Activated CD4-positive, alpha-beta T cell treated with anti-CD3 and anti-CD28 coated beads, Interleukin-2, Interleukin-4, amounts not matched to agents 100 ng/mL and 50 ng/mL, durations not matched to agents 16 hours and 8 hours (primary cell): ENCODE data around the gene DCTPP1.
"Not testable (repeated sequence)": the region's sequence is repeated elsewhere in the genome, so short reads cannot be mapped to it uniquely, and the experiment has no call there.

Source experiments
- DNase-seq: peaks from one replicate; pipeline ENCODE4 v3.0.0-alpha.2; 2020; ENCODE audit warnings: low spot score

Gene DCTPP1

DNA sequence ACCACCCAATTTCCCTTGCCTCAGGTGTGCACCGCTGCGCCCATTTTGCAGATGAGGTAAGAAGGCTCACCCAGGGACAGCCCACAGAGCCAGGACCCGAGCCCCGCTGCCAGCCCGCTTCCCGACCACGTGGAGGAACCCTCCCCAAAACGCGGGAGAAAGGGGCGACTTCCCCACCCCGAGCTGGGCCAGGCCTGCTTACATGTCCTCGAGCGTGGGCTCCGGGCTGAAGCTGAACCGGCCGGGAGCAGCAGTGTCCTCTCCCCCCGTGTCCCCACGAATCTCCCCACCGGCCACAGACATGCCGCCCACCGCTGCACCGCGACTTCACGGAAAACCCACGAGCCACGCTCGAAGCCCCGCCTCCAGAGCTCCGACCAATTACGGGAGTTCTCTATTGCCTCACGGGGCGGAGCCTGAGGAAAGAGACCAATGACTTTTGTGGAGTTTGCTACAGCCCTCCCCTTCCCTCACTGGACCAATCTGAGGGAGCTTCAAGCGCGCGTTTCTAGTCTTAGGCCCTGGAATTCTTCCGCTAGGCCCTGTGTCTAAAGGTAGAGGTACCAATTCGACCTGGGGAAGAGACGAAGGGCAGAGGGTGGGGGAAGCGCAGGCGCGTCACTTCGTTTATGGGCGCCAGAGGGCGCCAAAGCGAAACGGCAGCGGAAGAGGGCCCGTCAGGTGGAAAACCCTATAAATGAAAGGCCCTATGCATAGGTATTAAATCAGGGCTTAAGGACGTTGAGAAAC is at the start of gene DCTPP1:
Gene DCTPP1 (minus strand): TSS at position 353 of the 750 bp plus-strand sequence. CDS start 50 bp downstream, at position 303.
- peak; percentile 99 for DNase-seq

DNA sequence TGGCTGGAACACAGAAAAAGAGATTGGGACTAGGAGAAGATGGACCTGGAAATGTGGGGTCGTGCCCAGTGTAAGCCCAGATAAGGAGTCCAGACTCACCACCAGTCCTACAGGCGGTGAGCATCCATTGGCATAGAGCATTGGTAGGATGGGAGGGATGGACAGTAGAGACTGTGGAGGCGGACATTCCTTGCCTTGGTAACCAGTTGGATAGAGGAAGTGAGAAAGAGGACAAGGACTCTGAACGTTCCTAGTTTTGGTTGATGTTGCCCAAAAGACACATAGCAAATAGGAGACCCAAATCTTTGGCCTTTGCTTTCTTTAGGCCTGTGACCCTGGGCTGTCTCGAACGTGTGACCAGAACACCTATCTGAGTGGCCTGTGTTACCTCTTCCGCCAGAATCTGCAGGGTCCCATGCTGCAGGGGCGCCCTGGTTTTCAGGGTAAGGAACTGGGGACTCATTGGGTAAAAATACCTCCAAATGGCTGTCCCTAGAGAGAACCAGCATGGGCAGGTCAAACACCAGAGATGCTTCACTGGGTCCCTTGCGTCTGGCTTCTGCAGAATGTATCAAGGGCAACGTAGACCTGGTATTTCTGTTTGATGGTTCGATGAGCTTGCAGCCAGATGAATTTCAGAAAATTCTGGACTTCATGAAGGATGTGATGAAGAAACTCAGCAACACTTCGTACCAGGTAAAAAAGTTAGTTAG is 49.1 kb upstream of the DCTPP1 start:
- no peak for DNase-seq

DNA sequence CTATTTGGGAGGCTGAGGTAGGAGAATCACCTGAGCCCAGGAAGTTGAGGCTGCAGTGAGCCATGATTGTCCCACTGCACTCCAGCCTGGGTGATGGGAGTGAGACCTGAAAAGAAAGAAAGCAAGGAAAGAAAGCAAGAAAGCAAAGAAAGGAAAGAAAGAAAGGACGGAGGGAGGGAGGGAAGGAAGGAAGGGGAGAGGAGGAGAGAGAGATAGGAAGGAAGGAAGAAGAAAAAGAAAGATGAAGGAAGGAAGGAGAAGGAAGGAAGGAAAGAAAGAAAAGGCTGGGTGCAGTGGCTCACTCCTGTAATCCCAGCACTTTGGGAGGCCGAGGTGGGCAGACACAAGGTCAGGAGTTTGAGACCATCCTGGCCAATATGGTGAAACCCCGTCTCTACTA is 47.9 kb upstream of the DCTPP1 start:
- DNase-seq, result not testable (repeated sequence)

DNA sequence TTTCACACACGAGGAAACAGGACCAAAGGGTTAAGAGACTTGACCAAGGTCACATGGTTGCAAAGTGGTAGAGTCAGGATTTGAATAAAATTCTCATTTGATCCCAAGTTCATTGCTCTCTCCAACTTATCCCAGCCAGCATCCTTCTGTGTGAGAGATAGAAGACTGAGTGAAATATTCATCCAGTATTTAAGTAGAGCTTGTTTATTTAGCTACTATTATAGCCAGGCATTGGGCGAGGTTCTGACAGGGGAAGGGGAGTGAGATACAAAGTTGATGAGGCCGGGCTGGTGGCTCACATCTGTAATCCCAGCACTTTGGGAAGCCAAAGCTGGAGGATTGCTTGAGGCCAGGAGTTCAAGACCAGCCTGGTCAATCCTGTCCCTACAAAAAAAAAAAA is 47.2 kb upstream of the DCTPP1 start:
- DNase-seq, result no peak

DNA sequence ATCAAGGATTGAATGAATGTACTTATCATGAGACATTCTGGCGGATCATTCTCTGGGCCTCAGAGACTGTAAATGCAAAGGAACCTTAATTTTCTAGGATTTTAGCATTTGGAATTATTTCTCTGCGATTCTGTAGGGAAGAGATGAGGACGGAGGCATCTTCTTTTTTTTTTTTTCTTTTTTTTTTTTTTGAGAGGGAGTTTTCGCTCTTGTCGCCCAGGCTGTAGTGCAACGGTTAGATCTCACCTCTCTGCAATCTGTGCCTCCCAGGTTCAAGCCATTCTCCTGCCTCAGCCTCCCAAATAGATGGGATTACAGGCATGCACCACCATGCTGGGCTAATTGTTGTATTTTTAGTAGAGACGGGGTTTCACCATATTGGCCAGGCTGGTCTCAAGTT is 44.9 kb upstream of the DCTPP1 start:
- no peak for DNase-seq

DNA sequence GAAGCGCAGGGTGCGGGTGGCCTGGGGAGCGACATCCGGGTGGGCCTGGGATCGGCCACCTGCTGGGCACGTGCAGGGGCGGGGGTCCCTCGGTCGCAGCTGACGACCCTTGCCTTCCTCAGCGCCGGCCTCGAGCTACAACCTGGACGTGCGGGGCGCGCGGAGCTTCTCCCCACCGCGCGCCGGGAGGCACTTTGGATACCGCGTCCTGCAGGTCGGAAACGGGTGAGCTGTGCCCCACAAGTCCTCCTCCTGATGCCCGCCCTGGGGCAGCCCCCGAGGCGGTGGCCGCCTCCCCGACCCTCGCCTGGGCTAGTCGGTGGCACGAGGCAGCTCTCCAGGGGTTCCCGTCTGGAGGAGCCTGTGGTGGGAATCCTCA is 44.2 kb upstream of the DCTPP1 start:
- DNase-seq, result no peak

DNA sequence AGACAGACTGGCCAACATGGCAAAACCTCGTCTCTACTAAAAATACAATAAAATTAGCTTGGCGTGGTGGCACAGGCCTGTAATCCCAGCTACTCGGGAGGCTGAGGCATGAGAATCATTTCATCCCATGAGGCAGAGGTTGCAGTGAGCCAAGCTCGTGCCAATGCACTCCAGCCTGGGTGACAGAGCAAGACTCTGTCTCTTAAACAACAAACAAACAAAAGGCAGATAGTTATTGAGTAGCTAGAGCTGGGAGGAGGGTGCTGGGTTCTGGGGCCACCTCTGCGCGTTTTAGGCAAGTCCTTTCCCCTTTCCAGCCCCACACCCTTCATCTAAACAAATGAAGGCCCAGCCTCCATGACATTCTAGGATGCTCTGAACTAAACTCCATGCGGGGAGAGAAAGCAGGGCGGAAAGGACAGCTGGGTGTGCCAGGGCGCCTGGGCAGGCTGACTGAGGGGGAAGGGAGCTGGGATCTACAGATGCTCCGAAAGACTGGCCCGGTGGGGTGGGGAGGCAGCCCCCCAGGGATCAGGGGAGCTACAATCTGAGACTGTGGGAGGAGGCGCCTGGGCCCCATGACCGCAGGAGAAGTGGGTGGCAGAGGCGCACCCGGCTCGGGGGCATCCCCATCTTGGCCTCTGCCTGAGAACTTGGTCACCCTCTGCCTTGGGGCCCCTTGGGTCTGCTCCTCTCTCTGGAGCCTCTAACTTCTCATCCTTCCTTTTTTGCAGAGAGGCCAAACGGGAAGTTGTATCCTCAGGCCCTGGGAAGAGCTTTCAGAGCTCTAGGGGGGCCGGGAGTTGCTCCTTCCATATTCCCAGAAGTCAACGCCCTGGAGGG is 43.6 kb upstream of the DCTPP1 start:
- DNase-seq, result peak; percentile 64

DNA sequence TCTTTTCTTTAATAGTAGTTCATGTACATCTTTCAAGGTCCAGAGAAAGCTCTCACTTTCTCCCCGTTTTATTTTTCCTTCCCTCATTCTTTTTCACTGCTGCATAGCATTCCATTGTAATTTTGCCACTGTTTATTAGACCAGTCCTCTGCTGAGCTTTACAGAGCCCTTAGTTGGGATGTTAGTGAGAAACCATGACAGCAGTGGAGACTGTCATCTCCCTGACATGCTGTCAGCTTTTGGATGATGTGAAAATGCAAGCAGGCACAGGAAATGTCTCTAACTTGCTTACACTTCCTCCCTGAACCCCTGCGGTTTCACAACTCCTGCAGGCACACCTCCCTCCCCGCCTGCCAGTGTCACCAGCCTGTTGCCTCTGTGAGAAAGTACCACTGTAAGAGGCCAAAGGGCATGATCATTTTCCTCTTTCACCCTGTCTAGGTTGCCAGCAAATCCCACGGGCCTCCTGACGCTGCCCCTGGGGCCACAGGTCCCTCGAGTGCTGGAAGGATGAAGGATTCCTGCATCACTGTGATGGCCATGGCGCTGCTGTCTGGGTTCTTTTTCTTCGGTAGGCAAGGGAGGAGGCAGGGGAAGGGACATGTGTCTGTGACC is 42.6 kb upstream of the DCTPP1 start, which contains the start of gene ITGAL:
Gene ITGAL (plus strand): TSS at position 415 of the 615 bp plus-strand sequence. CDS start 96 bp downstream, at position 511.
- DNase-seq, result peak; percentile 97

DNA sequence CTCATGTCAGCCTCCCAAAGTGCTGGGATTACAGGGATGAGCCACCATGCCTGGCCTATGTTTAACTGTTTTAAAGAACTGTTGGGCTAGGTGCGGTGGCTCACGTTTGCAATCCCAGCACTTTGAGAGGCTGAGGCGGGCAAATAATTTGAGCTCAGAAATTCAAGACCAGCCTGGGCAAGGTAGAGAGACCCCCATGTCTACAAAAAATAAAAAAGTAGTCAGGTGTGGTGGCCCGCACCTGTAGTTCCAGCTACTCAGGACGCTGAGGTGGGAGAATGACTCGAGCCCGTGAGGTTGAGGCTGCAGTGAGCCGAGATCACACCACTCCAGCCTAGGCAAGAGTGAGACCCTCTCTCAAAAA is 40.8 kb upstream of the DCTPP1 start:
- DNase-seq, result no peak

DNA sequence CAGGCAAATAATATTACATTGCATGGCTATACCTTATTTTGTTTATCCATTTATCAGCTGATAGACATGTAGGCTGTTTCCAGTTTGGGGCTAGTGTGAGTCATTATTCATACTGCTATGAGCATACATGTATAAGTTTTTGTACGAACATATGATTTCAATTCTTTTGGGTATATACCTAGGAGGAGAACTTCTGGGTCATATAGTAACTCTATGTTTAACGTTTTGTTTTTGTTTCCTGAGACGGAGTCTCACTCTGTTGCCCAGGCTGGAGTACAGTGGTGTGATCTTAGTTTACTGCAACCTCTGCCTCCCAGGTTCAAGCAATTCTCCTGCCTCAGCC is 40.3 kb upstream of the DCTPP1 start:
- peak; percentile 65 for DNase-seq

DNA sequence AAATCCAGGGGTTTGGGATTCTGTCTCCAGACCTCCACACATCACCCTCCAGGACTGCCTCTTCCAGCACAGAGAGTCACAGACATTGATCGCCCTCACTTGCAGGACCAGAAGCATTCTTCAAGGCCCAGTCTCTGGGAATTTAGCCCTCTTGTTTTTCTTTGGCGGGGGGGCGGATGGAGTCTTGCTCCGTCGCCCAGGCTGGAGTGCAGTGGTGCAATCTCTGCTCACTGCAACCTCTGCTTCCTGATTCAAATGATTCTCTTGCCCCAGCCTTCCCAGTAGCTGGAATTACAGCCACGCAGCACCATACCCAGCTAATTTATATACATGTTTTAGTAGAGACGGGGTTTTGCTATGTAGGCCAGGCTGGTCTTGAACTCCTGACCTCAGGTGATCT is 34.2 kb upstream of the DCTPP1 start:
- no peak for DNase-seq

DNA sequence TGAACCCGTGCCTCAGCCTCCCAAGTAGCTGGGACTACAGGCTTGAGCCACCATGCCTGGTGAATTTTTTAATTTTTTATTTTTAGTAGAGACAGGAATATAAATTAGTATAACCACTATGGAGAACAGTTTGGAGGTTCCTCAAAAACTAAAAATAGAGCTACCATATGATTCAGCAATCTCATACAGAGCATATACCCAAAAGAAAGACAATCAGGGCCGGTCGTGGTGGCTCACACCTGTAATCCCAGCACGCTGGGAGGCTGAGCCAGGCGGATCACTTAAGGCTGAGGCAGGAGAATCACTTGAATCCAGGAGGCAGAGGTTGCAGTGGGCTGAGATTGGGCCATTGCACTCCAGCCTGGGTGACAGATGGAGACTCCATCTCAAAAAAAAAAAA is 31.6 kb upstream of the DCTPP1 start:
- DNase-seq, result not testable (repeated sequence)

DNA sequence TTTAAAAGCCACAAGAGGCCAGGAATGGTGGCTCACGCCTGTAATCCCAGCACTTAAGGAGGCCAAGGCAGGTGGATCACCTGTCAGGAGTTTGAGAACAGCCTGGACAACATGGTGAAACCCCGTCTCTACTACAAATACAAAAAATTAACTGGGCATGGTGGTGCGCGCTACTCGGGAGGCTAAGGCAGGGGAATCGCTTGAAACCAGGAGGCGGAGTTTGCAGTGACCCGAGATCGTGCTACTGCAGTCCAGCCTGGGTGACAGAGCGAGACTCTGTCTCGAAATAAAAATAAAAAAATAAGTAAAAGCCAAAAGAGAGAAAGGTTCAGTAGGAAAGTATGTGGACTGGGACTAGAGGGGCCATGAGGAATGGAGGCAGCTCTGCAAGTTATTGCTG is 29.6 kb upstream of the DCTPP1 start:
- DNase-seq, result no peak

DNA sequence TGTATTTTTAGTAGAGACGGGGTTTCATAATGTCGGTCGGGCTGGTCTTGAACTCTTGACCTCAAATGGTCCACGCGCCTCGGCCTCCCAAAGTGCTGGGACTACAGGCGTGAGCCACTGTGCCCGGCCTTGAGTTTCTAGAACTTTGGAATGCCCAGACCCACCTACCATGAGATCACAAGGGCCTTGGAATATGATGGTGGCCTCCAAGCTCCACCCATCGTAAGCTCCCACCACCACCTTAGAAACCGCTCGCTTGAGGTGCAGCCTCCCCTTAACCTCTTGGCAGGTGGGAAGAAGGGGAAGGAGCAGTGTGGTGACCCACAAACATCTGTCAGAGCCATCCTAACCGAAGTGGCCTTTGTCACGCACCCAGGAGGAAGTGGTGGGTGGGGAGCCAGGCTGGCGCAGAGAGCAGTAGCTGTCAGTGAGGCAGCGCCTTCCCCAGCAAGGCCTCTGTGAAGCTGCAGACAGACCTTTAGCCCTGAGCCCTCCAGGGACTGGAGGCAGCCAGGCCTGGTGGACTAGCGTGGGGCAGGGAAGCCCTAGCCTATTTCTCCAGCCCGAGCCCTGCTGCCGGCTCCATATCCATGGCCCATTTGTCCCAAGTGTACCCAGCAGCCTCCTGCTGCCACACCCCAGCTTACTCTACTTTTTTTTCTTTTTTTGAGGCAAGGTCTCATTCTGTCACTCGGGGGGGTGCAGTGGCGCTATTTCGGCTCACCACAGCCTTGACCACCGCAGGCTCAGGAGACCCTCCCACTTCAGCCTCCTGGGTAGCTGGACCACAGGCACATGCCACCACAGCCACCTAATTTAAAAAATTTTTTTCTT is 28.9 kb upstream of the DCTPP1 start:
- peak; percentile 96 for DNase-seq

DNA sequence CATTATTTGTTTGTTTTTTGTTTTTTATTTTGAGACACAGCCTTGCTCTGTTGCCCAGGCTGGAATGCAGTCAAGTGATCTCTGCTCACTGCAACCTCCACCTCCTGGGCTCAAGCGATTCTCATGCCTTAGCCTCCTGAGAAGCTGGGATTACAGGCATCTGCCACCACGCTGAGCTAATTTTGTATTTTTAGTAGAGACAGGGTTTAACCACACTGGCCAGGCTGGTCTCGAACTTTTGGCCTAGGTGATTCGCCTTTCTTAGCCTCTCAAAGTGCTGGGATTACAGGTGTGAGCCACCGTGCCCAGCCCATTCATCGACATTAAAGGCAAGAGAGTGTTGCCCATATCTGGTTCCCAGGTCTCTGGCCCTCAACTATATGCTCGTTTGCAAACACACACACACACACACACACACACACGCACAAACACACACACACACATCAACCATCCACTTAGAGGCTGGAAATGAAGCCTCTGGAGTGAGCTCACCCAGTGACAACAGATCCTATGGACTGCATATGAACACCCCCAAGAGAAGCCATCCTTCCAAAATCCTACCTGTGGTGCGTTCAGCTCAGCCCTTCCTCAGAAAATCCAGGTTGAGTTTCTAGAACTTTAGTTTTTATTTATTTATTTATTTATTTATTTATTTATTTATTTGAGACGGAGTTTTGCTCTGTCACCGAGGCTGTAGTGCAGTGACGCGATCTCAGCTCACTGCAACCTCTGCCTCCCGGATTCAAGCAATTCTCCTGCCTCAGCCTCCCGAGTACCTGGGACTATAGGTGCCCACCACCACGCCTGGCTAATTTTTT is 28.1 kb upstream of the DCTPP1 start:
- DNase-seq, result no peak

DNA sequence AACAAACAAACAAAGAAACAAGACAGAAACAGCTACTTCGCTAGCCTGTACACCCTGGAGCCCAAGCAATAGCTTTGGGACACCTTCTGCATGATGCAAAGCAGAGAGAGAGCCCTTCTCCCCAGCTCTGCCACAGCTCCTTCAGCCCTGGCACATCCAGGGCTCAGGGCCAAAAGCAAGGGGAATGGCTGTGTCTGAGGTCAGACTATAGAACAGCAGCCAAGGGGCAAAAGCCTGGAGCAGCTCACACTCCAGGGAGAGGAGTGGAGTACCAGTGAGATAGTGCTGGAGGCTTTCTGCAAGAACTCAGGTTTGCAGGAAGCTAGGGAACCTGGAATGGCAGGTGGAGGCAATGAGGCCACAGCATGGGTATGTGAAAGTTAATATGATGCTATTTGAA is 27.4 kb upstream of the DCTPP1 start:
- no peak for DNase-seq

DNA sequence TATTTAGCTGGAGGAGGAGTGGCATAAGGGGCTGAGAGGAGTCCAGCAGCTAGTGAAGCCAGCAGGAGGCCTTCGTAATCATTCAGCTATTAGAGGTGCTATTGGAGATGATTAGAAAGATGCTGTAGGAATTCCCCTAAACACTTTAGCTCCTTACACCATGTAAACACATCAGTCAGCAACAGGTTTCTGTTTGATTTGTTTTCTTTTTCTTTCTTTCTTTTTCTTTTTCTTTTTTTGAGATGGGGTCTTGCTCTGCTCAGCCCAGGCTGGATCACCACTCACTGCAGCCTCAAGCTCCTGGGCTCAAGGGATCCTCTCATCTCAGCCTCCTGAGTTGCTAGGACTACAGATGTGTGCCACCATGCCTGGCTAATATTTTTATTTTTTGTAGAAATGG is 26.5 kb upstream of the DCTPP1 start:
- no peak for DNase-seq

DNA sequence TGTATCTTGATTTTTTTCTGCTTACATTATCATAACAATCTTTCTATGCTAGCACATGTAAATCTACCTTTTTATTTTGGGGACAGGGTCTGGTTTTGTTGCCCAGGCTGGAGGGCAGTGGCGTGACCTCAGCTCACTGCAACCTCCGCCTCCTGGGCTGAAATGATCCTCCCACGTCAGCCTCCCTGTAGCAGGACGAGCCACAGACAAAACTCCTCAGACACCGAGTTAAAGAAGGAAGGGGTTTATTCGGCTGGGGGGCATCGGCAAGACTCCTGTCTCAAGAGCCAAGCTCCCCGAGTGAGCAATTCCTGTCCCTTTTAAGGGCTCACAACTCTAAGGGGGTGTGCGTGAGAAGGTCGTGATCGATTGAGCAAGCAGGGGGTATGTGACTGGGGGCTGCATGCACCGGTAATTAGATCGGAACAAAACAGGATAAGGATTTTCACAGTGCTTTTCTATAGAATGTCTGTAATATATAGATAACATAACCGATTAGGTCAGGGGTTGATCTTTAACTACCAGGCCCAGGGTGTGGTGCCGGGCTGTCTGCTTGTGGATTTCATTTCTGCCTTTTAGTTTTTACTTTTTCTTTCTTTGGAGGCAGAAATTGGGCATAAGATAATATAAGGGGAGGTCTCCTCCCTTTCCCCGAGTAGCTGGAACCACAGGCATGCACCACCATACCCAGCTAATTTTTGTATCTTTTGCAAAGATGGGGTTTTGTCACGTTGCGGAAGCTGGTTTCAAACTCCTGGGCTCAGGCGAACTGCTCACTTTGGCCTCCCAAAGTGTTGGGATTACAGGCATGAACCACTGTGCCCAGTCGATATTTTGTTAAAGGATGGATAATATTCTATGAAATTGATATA is 23.1 kb upstream of the DCTPP1 start:
- DNase-seq, result not testable (repeated sequence)

DNA sequence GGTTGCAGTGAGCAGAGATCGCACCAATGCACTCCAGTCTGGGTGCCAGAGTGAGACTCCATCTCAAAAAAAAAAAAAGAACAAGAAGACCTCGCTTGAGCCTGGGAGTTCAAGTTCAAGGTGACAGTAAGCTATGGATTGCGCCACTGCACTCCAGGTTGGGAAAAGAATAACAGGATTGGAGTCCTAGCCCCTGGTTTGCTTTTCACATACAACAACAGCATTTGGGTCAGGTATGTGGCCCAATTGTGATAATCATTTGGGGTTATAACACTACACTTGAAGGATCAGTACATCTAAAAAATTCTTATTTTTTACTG is 19.2 kb upstream of the DCTPP1 start:
- DNase-seq, result no peak
